HG03066 (cell line): ENCODE data around the gene ST7L.

Experiments used
- ATAC-seq: cut with Tn5 transposase; IDR thresholded peaks from one replicate; pipeline ENCODE4 v1.9.1; 2021; ENCODE audit warnings: low read depth; ENCODE audit not compliant: unreplicated experiment

ST7L gene

GRCh38 chr1:112554411-112554810 lies 64.5 kb downstream of the ST7L start:
- no peak for ATAC-seq

- no peak for ATAC-seq
Measured at GRCh38 chr1:112549590-112549989, 69.4 kb downstream of the ST7L start.

- ATAC-seq: no peak
Measured at GRCh38 chr1:112548547-112548946, 70.4 kb downstream of the ST7L start.

- ATAC-seq: no peak
Measured at GRCh38 chr1:112546076-112546475, 72.9 kb downstream of the ST7L start.

- ATAC-seq: no peak
Measured at GRCh38 chr1:112544751-112545150, 74.2 kb downstream of the ST7L start.

- ATAC-seq: no peak
Measured at GRCh38 chr1:112544011-112544688, 74.8 kb downstream of the ST7L start.

- ATAC-seq: no peak
Measured at GRCh38 chr1:112542206-112542973, 76.6 kb downstream of the ST7L start.

- no peak for ATAC-seq
Measured at GRCh38 chr1:112541299-112541698, 77.6 kb downstream of the ST7L start.

- no peak for ATAC-seq
Measured at GRCh38 chr1:112540226-112540794, 78.6 kb downstream of the ST7L start.

GRCh38 chr1:112538883-112539282 lies 80.1 kb downstream of the ST7L start:
- no peak for ATAC-seq

- ATAC-seq: no peak
Measured at GRCh38 chr1:112537456-112537855, 81.5 kb downstream of the ST7L start.

GRCh38 chr1:112536561-112536960 lies 82.4 kb downstream of the ST7L start:
- ATAC-seq: no peak

- no peak for ATAC-seq
Measured at GRCh38 chr1:112533029-112533428, 85.9 kb downstream of the ST7L start.

- no peak for ATAC-seq
Measured at GRCh38 chr1:112532064-112532463, 86.9 kb downstream of the ST7L start.

GRCh38 chr1:112530832-112531231 lies 88.1 kb downstream of the ST7L start:
- ATAC-seq: no peak

GRCh38 chr1:112529301-112529700 lies 89.6 kb downstream of the ST7L start:
- ATAC-seq: no peak

GRCh38 chr1:112528076-112528475 lies 90.9 kb downstream of the ST7L start:
- ATAC-seq: no peak

GRCh38 chr1:112527266-112528010 lies 91.5 kb downstream of the ST7L start:
- ATAC-seq: no peak

GRCh38 chr1:112524986-112525385 lies 94.0 kb downstream of the ST7L start:
- no peak for ATAC-seq

GRCh38 chr1:112524251-112524650 lies 94.7 kb downstream of the ST7L start:
- no peak for ATAC-seq

- no peak for ATAC-seq
Measured at GRCh38 chr1:112522621-112523020, 96.3 kb downstream of the ST7L start.
